Measurements from ENCODE around the gene TMC3.

DNA sequence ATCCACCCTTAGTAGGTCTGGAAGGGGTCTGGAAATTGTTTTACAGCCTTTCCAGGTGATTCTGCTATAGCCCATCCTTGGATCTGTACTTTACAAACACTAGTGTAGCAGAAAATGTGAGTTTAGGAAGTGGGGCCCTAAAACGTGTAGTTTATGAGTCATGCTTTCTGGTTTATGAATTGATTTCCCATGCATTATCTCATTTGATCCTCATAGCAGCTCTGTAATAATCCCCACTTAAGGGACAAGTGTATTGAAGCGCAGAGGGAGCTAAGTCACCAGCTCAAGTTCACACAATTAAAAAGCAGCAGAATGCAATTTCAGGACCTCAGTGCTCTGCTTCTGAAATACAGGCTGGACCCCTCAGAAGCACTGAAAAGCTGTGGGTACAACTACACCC lies 27.4 kb downstream of the TMC3 start:
- no peak for TF ChIP-seq EZH2 (IDR thresholded peaks at IDR 0.05; ENCODE audit: borderline replicate concordance, low read length)
- TF ChIP-seq, protein P1, sequence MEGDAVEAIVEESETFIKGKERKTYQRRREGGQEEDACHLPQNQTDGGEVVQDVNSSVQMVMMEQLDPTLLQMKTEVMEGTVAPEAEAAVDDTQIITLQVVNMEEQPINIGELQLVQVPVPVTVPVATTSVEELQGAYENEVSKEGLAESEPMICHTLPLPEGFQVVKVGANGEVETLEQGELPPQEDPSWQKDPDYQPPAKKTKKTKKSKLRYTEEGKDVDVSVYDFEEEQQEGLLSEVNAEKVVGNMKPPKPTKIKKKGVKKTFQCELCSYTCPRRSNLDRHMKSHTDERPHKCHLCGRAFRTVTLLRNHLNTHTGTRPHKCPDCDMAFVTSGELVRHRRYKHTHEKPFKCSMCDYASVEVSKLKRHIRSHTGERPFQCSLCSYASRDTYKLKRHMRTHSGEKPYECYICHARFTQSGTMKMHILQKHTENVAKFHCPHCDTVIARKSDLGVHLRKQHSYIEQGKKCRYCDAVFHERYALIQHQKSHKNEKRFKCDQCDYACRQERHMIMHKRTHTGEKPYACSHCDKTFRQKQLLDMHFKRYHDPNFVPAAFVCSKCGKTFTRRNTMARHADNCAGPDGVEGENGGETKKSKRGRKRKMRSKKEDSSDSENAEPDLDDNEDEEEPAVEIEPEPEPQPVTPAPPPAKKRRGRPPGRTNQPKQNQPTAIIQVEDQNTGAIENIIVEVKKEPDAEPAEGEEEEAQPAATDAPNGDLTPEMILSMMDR (IDR thresholded peaks at IDR 0.05; ENCODE audit: low read length): no peak
